ENCODE results near the gene PFN4.

The PFN4 gene

DNA sequence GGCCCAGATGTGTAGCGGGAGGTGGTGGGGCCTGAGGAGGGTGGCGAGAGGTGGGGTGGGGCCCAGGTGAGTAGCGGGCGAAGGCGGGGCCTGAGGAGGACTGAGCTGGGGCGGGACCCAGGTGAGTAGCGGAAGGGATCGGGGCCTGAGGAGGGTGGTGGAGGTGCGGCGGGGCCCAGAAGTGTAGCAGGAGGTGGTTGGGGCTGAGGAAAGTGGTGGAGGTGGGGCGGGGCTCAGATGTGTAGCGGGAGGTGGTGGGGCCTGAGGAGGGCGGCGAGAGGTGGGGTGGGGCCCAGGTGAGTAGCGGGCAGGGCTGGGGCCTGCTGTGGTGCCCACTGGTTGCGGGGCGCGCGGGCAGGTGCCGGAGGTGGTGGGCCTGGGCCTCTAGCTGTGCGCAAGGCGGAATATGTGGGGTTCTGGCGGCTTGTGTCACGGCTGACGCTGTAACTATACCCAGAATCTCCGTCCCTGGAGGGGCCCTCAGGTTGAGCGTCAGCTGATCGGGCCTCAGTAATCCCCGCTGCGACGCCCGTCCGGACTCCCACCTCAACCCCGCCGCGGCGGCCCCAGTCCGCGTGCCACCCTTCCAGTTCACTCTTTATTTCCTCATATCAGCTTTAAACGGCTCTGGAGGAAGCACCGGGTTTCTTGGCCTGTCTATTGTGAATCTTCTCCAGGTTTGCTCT lies 46.1 kb downstream of the PFN4 start:
- DNase-seq, result peak; percentile 15
- H4K20me1 ChIP-seq (ENCODE audit: insufficient read depth, low read length), result peaks cover 3% of the 10 kb centered on the region; the same call in 1 of the 2 replicates
- peak overlapping the region; percentile 91 to 96; a peak in 3 of 4 replicates for H3K4me3 ChIP-seq (ENCODE audit: low read depth in 1 of 2, low read length in 2 of 2)
- no peaks in the 10 kb centered on the region for H3K9me3 ChIP-seq (ENCODE audit: insufficient read depth, low read length, severe bottlenecking)
- H3K27me3 ChIP-seq (ENCODE audit: insufficient read depth, low read length, poor library complexity), result no peaks in the 10 kb centered on the region
- TF ChIP-seq, protein P1, sequence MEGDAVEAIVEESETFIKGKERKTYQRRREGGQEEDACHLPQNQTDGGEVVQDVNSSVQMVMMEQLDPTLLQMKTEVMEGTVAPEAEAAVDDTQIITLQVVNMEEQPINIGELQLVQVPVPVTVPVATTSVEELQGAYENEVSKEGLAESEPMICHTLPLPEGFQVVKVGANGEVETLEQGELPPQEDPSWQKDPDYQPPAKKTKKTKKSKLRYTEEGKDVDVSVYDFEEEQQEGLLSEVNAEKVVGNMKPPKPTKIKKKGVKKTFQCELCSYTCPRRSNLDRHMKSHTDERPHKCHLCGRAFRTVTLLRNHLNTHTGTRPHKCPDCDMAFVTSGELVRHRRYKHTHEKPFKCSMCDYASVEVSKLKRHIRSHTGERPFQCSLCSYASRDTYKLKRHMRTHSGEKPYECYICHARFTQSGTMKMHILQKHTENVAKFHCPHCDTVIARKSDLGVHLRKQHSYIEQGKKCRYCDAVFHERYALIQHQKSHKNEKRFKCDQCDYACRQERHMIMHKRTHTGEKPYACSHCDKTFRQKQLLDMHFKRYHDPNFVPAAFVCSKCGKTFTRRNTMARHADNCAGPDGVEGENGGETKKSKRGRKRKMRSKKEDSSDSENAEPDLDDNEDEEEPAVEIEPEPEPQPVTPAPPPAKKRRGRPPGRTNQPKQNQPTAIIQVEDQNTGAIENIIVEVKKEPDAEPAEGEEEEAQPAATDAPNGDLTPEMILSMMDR (IDR thresholded peaks at IDR 0.05; ENCODE audit: borderline replicate concordance, extremely low read depth, low read length, poor library complexity, severe bottlenecking), result no peak
- TF ChIP-seq EZH2 (IDR thresholded peaks at IDR 0.05; ENCODE audit: borderline replicate concordance, low read depth, low read length, severe bottlenecking), result no peak
- no peak; the same call in 2 of the 3 replicates for ATAC-seq (ENCODE audit: insufficient read depth, low read depth)
- H3K79me2 ChIP-seq (ENCODE audit: insufficient read depth, low read length), result peaks cover 42% of the 10 kb centered on the region
- H3K9ac ChIP-seq (ENCODE audit: low read depth, low read length), result peak overlapping the region; percentile 81
- H3K27ac ChIP-seq (ENCODE audit: low read length), result peak overlapping the region; percentile 94; the same call in 1 of the 2 replicates
- H3K4me1 ChIP-seq (ENCODE audit: insufficient read depth, low read length), result peaks cover 41% of the 10 kb centered on the region
- peak overlapping the region; percentile 98 for H2AFZ ChIP-seq (ENCODE audit: low read depth, low read length)
- peak overlapping the region; percentile 78 for H3K4me2 ChIP-seq (ENCODE audit: insufficient read depth, low read length)
- H3K36me3 ChIP-seq (ENCODE audit: insufficient read depth, low read length), result peaks cover 23% of the 10 kb centered on the region

DNA sequence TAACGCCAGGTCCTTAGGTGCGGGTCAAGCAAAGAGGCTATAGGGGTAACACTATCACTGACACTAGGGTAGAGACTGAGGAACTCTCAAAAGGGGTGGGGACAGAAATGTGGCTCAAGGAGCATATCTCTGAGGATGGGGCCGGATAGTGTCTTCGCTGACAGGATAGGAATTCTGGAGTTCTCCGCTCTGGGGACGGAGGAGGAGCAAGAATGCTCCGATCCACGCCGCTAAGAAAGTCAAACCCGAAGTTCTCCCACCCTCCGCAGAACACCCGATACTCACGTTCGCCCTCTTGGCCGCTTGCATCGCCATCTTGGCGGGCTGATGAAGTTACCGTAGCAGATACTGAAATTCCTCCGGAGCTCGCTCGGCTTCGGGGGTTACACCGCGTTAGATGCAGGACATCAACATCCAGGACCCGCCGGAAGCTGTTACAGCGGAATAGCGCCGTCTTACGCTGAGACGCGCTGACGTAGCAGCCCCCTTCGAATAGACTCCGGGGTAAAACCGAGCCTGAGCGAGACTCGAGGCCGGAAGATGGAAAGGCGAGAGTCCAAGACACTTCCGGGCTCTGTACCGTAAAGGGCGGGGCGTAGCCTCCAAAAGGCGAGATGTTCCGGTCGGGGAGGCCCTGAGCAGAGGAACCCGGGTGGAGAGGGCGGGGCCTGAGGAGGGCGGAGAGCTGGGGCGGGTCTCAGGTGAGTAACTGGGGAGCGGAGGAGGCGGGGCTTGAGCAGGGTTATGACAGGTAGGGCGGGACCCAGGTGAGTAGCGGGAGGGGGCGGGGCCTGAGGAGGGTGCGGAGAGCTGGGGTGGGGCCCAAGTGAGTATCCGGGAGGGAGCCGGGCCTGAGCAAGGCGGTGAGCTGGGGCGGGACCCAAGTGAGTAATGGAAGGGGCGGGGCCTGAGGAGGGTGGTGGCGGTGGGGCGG lies 47.0 kb downstream of the PFN4 start, which contains the start of gene SF3B6:
TSS of gene SF3B6 (minus strand) at position 412 of the 934 bp plus-strand sequence. CDS start at position 315, 97 bp downstream.
- Histone ChIP-seq H3K9ac (ENCODE audit: low read depth, low read length) (peak within 1 kb of the TSS; percentile 81), H3K4me1 (ENCODE audit: insufficient read depth, low read length) (peaks cover 41% of the 10 kb centered on the region), H3K27ac (ENCODE audit: low read length) (peak within 1 kb of the TSS; percentile 94), H3K4me2 (ENCODE audit: insufficient read depth, low read length) (peak within 1 kb of the TSS; percentile 78), H3K4me3 (ENCODE audit: low read depth in 1 of 2, low read length in 2 of 2) (peak within 1 kb of the TSS; percentile 91 to 96), H3K27me3 (ENCODE audit: insufficient read depth, low read length, poor library complexity) (no peaks in the 10 kb centered on the region), H3K79me2 (ENCODE audit: insufficient read depth, low read length) (peaks cover 50% of the 10 kb centered on the region), H3K9me3 (ENCODE audit: insufficient read depth, low read length, severe bottlenecking) (no peaks in the 10 kb centered on the region), H2AFZ (ENCODE audit: low read depth, low read length) (peak within 1 kb of the TSS; percentile 98), H3K36me3 (ENCODE audit: insufficient read depth, low read length) (peaks cover 28% of the 10 kb centered on the region), H4K20me1 (ENCODE audit: insufficient read depth, low read length) (peaks cover 3% of the 10 kb centered on the region; the same call in 1 of the 2 replicates)
- ATAC-seq (ENCODE audit: insufficient read depth, low read depth) (peak; percentile 96), DNase-seq (peak; percentile 99)
- TF ChIP-seq, protein P1 (IDR thresholded peaks at IDR 0.05; ENCODE audit: borderline replicate concordance, extremely low read depth, low read length, poor library complexity, severe bottlenecking), result no peak
- TF ChIP-seq EZH2 (IDR thresholded peaks at IDR 0.05; ENCODE audit: borderline replicate concordance, low read depth, low read length, severe bottlenecking), result no peak

DNA sequence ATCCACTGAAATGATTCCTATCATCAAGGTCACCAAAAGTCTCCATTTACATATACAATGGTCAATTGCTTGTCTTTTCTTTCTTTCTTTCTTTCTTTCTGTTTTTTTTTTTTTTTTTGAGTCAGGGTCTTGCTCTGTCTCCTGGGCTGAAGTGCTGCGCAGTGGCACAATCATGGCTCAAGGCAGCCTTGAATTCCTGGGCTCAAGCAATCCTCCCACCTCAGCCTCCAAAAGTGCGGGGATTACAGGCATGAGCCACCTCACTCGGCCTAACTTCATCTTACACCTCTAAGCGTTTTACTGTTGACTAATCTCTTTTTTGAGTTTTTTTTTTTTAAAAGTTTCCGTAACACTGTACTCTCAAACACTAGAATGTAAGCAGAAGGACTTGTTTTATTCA lies 47.9 kb downstream of the PFN4 start:
- H4K20me1 ChIP-seq (ENCODE audit: insufficient read depth, low read length), result peaks cover 3% of the 10 kb centered on the region; the same call in 1 of the 2 replicates
- TF ChIP-seq, protein P1 (IDR thresholded peaks at IDR 0.05; ENCODE audit: borderline replicate concordance, extremely low read depth, low read length, poor library complexity, severe bottlenecking), result no peak
- H2AFZ ChIP-seq (ENCODE audit: low read depth, low read length), result no peak overlapping the region; the same call in 1 of the 2 replicates
- H3K36me3 ChIP-seq (ENCODE audit: insufficient read depth, low read length), result peaks cover 31% of the 10 kb centered on the region
- ATAC-seq (ENCODE audit: insufficient read depth, low read depth) (no peak), DNase-seq (no peak)
- no peaks in the 10 kb centered on the region for H3K27me3 ChIP-seq (ENCODE audit: insufficient read depth, low read length, poor library complexity)
- H3K79me2 ChIP-seq (ENCODE audit: insufficient read depth, low read length), result peaks cover 52% of the 10 kb centered on the region
- no peaks in the 10 kb centered on the region for H3K9me3 ChIP-seq (ENCODE audit: insufficient read depth, low read length, severe bottlenecking)
- H3K4me1 ChIP-seq (ENCODE audit: insufficient read depth, low read length), result peaks cover 41% of the 10 kb centered on the region
- peak overlapping the region; percentile 94; the same call in 1 of the 2 replicates for H3K27ac ChIP-seq (ENCODE audit: low read length)
- peak overlapping the region; percentile 78 for H3K4me2 ChIP-seq (ENCODE audit: insufficient read depth, low read length)
- H3K4me3 ChIP-seq (ENCODE audit: low read depth in 1 of 2, low read length in 2 of 2), result peak overlapping the region; percentile 91 to 96
- peak overlapping the region; percentile 81 for H3K9ac ChIP-seq (ENCODE audit: low read depth, low read length)
